Bronchial epithelial cell (primary cell): ENCODE results near the gene CIAO1. TPM values are rescaled to one million over a fixed set of nuclear protein-coding genes. Genes with fewer than 3 reads are reported as not detected.
"Not testable (repeated sequence)": the region's sequence is repeated elsewhere in the genome, so short reads cannot be mapped to it uniquely, and the experiment has no call there.

Source experiments
- DNase-seq: peaks from one replicate; pipeline ENCODE4 v3.0.0-alpha.2; 2010; ENCODE audit warnings: low read depth
- FAIRE-seq: peaks from 2 replicates; lab custom pipeline; 2011; peaks lifted over from hg19 to GRCh38; lab: Jason Lieb, UNC
- H3K27me3 ChIP-seq: 2 replicates; pipeline ENCODE4 v1.5.1; 2011; ENCODE audit warnings: low read length; ENCODE audit not compliant: control insufficient read depth, insufficient read depth
- H3K36me3 ChIP-seq: 2 replicates; pipeline ENCODE4 v1.5.1; 2011; ENCODE audit warnings: low read length; ENCODE audit not compliant: control insufficient read depth, insufficient read depth
- H3K4me3 ChIP-seq: 2 replicates; pipeline ENCODE4 v1.5.1; 2011; ENCODE audit warnings: mild to moderate bottlenecking, low read depth, low read length, control low read depth
- total RNA-seq: library from RNA; depleted of rRNA; stranded (reverse); fragments of >200 nt; gene quantifications from 2 replicates; pipeline ENCODE4 v1.2.1, GENCODE V29; 2014
- TF ChIP-seq, protein P1 (sequence below): IDR thresholded peaks from 2 replicates; pipeline ENCODE4 v1.5.1; 2011; ENCODE audit warnings: mild to moderate bottlenecking, moderate library complexity, low read length, control low read depth, inconsistent platforms; ENCODE audit not compliant: insufficient read depth, severe bottlenecking

CIAO1 gene
- total RNA-seq, 1 donor from 2014 or later = 94.0 TPM

DNA sequence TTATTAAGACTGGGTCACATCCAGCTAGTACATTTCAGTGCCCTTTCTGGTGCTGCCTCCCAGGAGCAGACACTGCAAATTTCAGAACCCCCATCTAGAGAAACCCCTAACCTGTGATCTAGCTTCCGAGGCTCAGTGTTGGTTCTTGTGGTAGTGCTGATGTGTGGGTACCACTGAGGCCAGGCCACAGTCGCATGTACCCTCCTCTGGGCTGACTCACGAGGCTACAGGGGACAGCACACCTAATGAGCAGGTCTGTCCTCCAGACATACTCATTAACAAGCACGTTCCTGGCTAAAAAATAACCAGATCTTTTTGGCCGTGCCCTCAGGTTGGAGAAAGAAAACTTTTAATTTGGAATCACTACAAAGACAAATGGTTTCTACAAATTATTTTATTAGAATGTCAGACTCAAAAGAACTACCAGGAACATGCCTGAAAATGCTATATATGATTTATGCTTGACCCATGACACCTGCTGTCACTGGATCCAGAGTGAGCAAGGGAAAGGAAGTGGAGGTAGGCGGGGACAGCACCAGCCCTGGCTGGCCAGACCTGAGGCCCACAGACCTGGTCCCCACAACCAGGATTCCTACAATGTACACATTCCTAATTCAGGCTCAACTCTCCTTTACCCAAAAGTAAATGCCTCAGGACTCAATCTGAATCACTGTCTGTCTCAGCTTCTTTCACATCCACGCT lies 8.5 kb downstream of the CIAO1 start:
- TF ChIP-seq, protein P1, sequence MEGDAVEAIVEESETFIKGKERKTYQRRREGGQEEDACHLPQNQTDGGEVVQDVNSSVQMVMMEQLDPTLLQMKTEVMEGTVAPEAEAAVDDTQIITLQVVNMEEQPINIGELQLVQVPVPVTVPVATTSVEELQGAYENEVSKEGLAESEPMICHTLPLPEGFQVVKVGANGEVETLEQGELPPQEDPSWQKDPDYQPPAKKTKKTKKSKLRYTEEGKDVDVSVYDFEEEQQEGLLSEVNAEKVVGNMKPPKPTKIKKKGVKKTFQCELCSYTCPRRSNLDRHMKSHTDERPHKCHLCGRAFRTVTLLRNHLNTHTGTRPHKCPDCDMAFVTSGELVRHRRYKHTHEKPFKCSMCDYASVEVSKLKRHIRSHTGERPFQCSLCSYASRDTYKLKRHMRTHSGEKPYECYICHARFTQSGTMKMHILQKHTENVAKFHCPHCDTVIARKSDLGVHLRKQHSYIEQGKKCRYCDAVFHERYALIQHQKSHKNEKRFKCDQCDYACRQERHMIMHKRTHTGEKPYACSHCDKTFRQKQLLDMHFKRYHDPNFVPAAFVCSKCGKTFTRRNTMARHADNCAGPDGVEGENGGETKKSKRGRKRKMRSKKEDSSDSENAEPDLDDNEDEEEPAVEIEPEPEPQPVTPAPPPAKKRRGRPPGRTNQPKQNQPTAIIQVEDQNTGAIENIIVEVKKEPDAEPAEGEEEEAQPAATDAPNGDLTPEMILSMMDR = no peak
- H3K27me3 ChIP-seq = no peaks in the 10 kb centered on the region
- H3K36me3 ChIP-seq = peaks cover 35% of the 10 kb centered on the region
- DNase-seq (no peak), FAIRE-seq (no peak)
- no peak overlapping the region for H3K4me3 ChIP-seq

DNA sequence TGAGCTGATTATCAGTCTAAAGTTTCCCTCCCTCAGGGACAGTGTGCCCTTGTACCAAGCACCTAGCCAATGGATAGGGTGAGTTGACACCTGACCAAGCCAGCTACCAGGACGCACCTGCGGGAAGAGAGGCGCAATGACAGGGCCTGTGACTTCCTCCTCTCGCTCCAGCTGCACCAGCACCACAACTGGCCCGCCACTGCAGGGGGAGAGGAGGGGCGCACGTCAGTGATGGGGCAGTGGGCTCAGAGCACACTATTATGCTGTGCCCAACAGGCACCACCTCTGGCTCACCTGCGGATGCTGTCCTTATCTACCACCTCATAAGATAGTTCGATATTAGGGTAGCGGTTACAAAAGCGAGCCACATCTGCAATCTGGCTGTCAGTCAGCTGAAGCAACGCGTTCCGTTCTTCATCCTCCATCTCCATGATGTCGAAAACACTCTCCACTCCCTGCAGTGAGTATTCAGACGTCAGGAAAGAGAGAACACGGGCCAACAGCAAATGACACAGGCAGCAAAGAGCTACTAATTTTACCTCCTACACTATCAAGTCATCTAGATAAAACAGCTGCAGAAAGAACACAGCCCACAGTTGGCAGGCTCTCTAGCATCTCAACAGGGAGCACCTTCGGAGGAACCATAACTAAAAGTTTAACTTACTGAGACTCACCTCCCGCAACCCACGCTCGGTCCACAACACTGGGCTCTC lies 10.9 kb downstream of the CIAO1 start:
- H3K36me3 ChIP-seq = peaks cover 32% of the 10 kb centered on the region
- no peak for FAIRE-seq
- TF ChIP-seq, protein P1 = no peak
- no peak for DNase-seq
- no peak overlapping the region for H3K4me3 ChIP-seq
- no peaks in the 10 kb centered on the region for H3K27me3 ChIP-seq

DNA sequence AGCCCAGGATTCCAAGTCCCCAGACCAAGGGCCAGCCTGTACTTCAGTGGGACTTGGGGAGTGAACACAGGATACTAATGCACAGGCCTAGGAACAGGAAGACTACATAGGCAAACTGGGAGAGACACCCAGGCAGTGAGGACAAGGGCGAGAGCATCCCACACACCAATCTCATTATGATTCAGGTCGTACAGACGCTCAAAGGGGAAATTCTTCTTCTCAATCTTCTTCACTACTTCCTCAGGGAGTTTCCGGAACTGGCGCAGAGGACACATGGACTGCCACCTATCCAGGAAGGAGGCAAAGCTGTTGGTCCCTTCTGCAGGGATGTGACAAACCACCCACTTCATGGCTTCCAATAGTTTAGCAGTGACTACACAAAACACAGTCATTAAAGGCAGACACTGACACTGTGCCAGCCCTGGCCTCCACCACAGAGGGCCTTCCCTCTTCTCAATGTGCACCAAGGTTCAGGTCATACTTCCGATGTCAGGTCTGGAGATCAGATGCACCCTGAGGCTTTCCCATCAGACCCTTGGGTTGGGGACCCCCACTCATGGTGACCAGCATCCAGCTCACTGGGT lies 21.3 kb downstream of the CIAO1 start:
- H3K4me3 ChIP-seq = no peak overlapping the region
- no peak for FAIRE-seq
- H3K27me3 ChIP-seq = no peaks in the 10 kb centered on the region
- TF ChIP-seq, protein P1 = no peak
- H3K36me3 ChIP-seq = peaks cover 57% of the 10 kb centered on the region
- no peak for DNase-seq

DNA sequence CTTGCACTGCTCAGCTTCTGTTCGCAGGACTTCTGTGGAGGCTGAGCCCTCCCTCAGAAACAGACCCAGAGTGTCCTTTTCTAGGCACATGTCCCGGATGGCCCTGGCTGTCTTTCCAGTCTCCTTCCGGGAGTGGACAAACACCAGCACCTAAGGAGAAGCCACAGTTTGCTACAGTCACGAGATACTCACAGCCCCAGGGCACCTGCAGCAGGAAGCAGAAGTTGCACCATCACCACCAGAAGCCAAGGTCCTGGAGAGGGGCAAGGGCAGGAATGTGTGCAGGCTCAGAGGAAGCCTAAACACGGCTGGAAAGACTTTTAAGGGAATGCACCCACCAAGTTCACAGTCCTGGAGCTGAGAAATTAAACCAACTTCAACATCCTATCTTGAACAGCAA lies 25.7 kb downstream of the CIAO1 start:
- H3K27me3 ChIP-seq = no peaks in the 10 kb centered on the region
- DNase-seq = no peak
- H3K4me3 ChIP-seq = no peak overlapping the region
- H3K36me3 ChIP-seq = peaks cover 47% of the 10 kb centered on the region
- TF ChIP-seq, protein P1 = no peak
- no peak for FAIRE-seq

DNA sequence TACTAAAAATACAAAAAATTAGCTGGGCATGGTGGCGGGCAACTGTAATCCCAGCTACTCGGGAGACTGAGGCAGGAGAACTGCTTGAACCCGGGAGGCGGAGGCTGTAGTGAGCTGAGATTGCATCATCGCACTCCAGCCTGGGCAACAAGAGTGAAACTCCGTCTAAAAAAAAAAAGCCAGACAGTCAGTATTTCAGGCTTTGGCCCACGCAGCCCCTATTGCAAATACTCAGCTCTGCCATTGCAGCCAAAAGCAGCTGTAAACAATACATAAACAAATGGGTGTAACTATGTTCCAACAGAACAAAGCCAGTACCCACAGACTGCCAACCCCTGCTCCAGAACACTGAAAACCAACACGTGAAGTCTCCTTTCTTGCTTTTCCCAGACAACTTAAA lies 28.2 kb downstream of the CIAO1 start:
- FAIRE-seq = not testable (repeated sequence)

DNA sequence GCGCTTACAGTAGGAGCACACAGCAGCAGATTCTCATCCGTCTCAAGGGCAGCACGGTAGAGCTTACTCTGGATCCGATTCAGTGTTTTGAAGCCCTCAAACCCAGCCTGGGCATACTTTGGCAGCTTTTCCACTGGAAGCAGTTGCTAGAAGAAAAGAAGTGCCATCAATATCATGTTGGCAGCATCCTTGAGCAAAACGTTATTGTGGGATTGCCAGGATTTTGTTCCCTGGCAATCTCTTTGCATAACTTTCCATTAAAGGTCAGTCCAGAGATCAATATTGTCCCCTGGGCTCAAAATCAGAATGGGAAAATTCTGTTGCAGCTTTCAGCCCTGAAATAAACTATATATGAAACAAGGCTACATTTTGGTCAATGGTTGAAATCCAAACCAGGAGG lies 30.9 kb downstream of the CIAO1 start:
- no peak for FAIRE-seq
- H3K4me3 ChIP-seq = no peak overlapping the region
- TF ChIP-seq, protein P1 = no peak

More for the DNA sequence above, 28.2 kb downstream of the CIAO1 start:
- H3K36me3 ChIP-seq = peaks cover 46% of the 10 kb centered on the region
- DNase-seq, H3K27me3 ChIP-seq, H3K4me3 ChIP-seq: not testable (repeated sequence)

More for the DNA sequence above, 30.9 kb downstream of the CIAO1 start:
- DNase-seq = no peak
- H3K27me3 ChIP-seq = no peaks in the 10 kb centered on the region
- H3K36me3 ChIP-seq = peaks cover 33% of the 10 kb centered on the region
